ENCODE results near the gene GRM4.

GRM4 gene

GRCh38 chr6:34005901-34006531, 139.9 kb downstream of the GRM4 start:
- TF ChIP-seq GATA2 (IDR thresholded peaks at IDR 0.05; ENCODE audit: low read depth, low read length) (no peak), GATA3 (IDR thresholded peaks at IDR 0.05; ENCODE audit: low read depth, low read length) (no peak)

- TF ChIP-seq GATA2 (IDR thresholded peaks at IDR 0.05; ENCODE audit: low read depth, low read length) (no peak), GATA3 (IDR thresholded peaks at IDR 0.05; ENCODE audit: low read depth, low read length) (no peak)
These were observed 141.2 kb downstream of the GRM4 start for GRCh38 chr6:34004706-34005105.

- TF ChIP-seq GATA2 (IDR thresholded peaks at IDR 0.05; ENCODE audit: low read depth, low read length) (no peak), GATA3 (IDR thresholded peaks at IDR 0.05; ENCODE audit: low read depth, low read length) (no peak)
These were observed 141.9 kb downstream of the GRM4 start for GRCh38 chr6:34003962-34004361.

GRCh38 chr6:34001706-34002621, 143.9 kb downstream of the GRM4 start:
- TF ChIP-seq GATA2 (IDR thresholded peaks at IDR 0.05; ENCODE audit: low read depth, low read length) (no peak), GATA3 (IDR thresholded peaks at IDR 0.05; ENCODE audit: low read depth, low read length) (no peak)

- TF ChIP-seq GATA2 (IDR thresholded peaks at IDR 0.05; ENCODE audit: low read depth, low read length) (no peak), GATA3 (IDR thresholded peaks at IDR 0.05; ENCODE audit: low read depth, low read length) (no peak)
These were observed 145.6 kb downstream of the GRM4 start for GRCh38 chr6:34000281-34000680.

- TF ChIP-seq GATA2 (IDR thresholded peaks at IDR 0.05; ENCODE audit: low read depth, low read length): no peak
- no peak for TF ChIP-seq GATA3 (IDR thresholded peaks at IDR 0.05; ENCODE audit: low read depth, low read length)
These were observed 146.3 kb downstream of the GRM4 start for GRCh38 chr6:33999567-33999966.

- TF ChIP-seq GATA3 (IDR thresholded peaks at IDR 0.05; ENCODE audit: low read depth, low read length) (no peak), GATA2 (IDR thresholded peaks at IDR 0.05; ENCODE audit: low read depth, low read length) (no peak)
These were observed 147.2 kb downstream of the GRM4 start for GRCh38 chr6:33998660-33999059.

- TF ChIP-seq GATA2 (IDR thresholded peaks at IDR 0.05; ENCODE audit: low read depth, low read length) (no peak), GATA3 (IDR thresholded peaks at IDR 0.05; ENCODE audit: low read depth, low read length) (no peak)
These were observed 148.6 kb downstream of the GRM4 start for GRCh38 chr6:33997265-33997664.

GRCh38 chr6:33996120-33996475, 149.8 kb downstream of the GRM4 start:
- no peak for TF ChIP-seq GATA2 (IDR thresholded peaks at IDR 0.05; ENCODE audit: low read depth, low read length)
- no peak for TF ChIP-seq GATA3 (IDR thresholded peaks at IDR 0.05; ENCODE audit: low read depth, low read length)

GRCh38 chr6:33995309-33996119, 150.4 kb downstream of the GRM4 start:
- TF ChIP-seq GATA3 (IDR thresholded peaks at IDR 0.05; ENCODE audit: low read depth, low read length) (no peak), GATA2 (IDR thresholded peaks at IDR 0.05; ENCODE audit: low read depth, low read length) (no peak)

GRCh38 chr6:33994472-33995308, 151.2 kb downstream of the GRM4 start:
- TF ChIP-seq GATA2 (IDR thresholded peaks at IDR 0.05; ENCODE audit: low read depth, low read length): no peak
- no peak for TF ChIP-seq GATA3 (IDR thresholded peaks at IDR 0.05; ENCODE audit: low read depth, low read length)

GRCh38 chr6:33993653-33994471, 152.0 kb downstream of the GRM4 start:
- TF ChIP-seq GATA2 (IDR thresholded peaks at IDR 0.05; ENCODE audit: low read depth, low read length): no peak
- no peak for TF ChIP-seq GATA3 (IDR thresholded peaks at IDR 0.05; ENCODE audit: low read depth, low read length)

GRCh38 chr6:33993091-33993490, 152.8 kb downstream of the GRM4 start:
- no peak for TF ChIP-seq GATA2 (IDR thresholded peaks at IDR 0.05; ENCODE audit: low read depth, low read length)
- no peak for TF ChIP-seq GATA3 (IDR thresholded peaks at IDR 0.05; ENCODE audit: low read depth, low read length)
